ENCODE measurements around the gene MRPL36. TPM values are rescaled to one million over a fixed set of nuclear protein-coding genes. Genes with fewer than 3 reads are reported as not detected.

Gene MRPL36
- total and polyA plus RNA-seq, 4 donors, result 14.5 to 62.8 (median 40.4) TPM

- 84 to 90% methylated on average over 6 of the region's 6 CpGs for WGBS, 2 donors
- H3K27ac ChIP-seq (ENCODE audit: low read depth in 1 of 2, low read length in 1 of 2), result no peak overlapping the region
- H3K9ac ChIP-seq (ENCODE audit: insufficient read depth in 1 of 2, low read length in 2 of 2), result no peak overlapping the region
- DNase-seq (no peak), ATAC-seq (ENCODE audit: insufficient read depth, low FRiP score) (no peak)
- H3K9me3 ChIP-seq (ENCODE audit: control insufficient read depth in 4 of 4, insufficient read depth in 3 of 4, low read length in 3 of 4), result peaks cover 0 to 3% (median 0%) of the 10 kb centered on the region in 4 donors
- H3K4me3 ChIP-seq, result no peak overlapping the region
- TF ChIP-seq CTCF (IDR thresholded peaks at IDR 0.05; ENCODE audit: control extremely low read depth, extremely low read depth), result no peak
- H3K27me3 ChIP-seq (ENCODE audit: control insufficient read depth in 3 of 3, insufficient read depth in 3 of 3, low read length in 2 of 3), result peaks cover 0 to 4% (median 0%) of the 10 kb centered on the region in 3 donors
- H3K36me3 ChIP-seq (ENCODE audit: control insufficient read depth in 4 of 4, insufficient read depth in 4 of 4, low read length in 4 of 4), result no peaks in the 10 kb centered on the region
- peaks cover 0 to 8% (median 3%) of the 10 kb centered on the region in 5 donors for H3K4me1 ChIP-seq (ENCODE audit: control insufficient read depth in 5 of 5, insufficient read depth in 5 of 5, low read length in 5 of 5)
Observed at GRCh38 chr5:1781107-1781506, 18.5 kb downstream of the MRPL36 start.

- peaks cover 0 to 8% (median 3%) of the 10 kb centered on the region in 5 donors for H3K4me1 ChIP-seq (ENCODE audit: control insufficient read depth in 5 of 5, insufficient read depth in 5 of 5, low read length in 5 of 5)
- no peak overlapping the region for H3K9ac ChIP-seq (ENCODE audit: insufficient read depth in 1 of 2, low read length in 2 of 2)
- no peak overlapping the region for H3K27ac ChIP-seq (ENCODE audit: low read depth in 1 of 2, low read length in 1 of 2)
- no peak for TF ChIP-seq CTCF (IDR thresholded peaks at IDR 0.05; ENCODE audit: control extremely low read depth, extremely low read depth)
- H3K4me3 ChIP-seq, result no peak overlapping the region
- H3K27me3 ChIP-seq (ENCODE audit: control insufficient read depth in 3 of 3, insufficient read depth in 3 of 3, low read length in 2 of 3), result peaks cover 0 to 4% (median 0%) of the 10 kb centered on the region in 3 donors
- no peaks in the 10 kb centered on the region for H3K36me3 ChIP-seq (ENCODE audit: control insufficient read depth in 4 of 4, insufficient read depth in 4 of 4, low read length in 4 of 4)
- 76 to 81% methylated on average over 6 of the region's 6 CpGs for WGBS, 2 donors
- ATAC-seq (ENCODE audit: insufficient read depth, low FRiP score), result no peak
- peak; percentile 36 to 72 (median 59) for DNase-seq
- peaks cover 0 to 3% (median 0%) of the 10 kb centered on the region in 4 donors for H3K9me3 ChIP-seq (ENCODE audit: control insufficient read depth in 4 of 4, insufficient read depth in 3 of 4, low read length in 3 of 4)
Observed at GRCh38 chr5:1780614-1780930, 19.1 kb downstream of the MRPL36 start.

GRCh38 chr5:1779782-1780613 lies 19.6 kb downstream of the MRPL36 start:
- ATAC-seq (ENCODE audit: insufficient read depth, low FRiP score) (no peak), DNase-seq (no peak)
- Histone ChIP-seq H3K9me3 (ENCODE audit: control insufficient read depth in 4 of 4, insufficient read depth in 3 of 4, low read length in 3 of 4) (peaks cover 0 to 3% (median 0%) of the 10 kb centered on the region in 4 donors), H3K4me1 (ENCODE audit: control insufficient read depth in 5 of 5, insufficient read depth in 5 of 5, low read length in 5 of 5) (peaks cover 0 to 8% (median 3%) of the 10 kb centered on the region in 5 donors), H3K36me3 (ENCODE audit: control insufficient read depth in 4 of 4, insufficient read depth in 4 of 4, low read length in 4 of 4) (no peaks in the 10 kb centered on the region), H3K4me3 (no peak overlapping the region), H3K27me3 (ENCODE audit: control insufficient read depth in 3 of 3, insufficient read depth in 3 of 3, low read length in 2 of 3) (peaks cover 0 to 4% (median 0%) of the 10 kb centered on the region in 3 donors), H3K9ac (ENCODE audit: insufficient read depth in 1 of 2, low read length in 2 of 2) (no peak overlapping the region), H3K27ac (ENCODE audit: low read depth in 1 of 2, low read length in 1 of 2) (no peak overlapping the region)
- 81 to 84% methylated on average over 20 of the region's 20 CpGs for WGBS, 2 donors
- TF ChIP-seq CTCF (IDR thresholded peaks at IDR 0.05; ENCODE audit: control extremely low read depth, extremely low read depth), result no peak
